Measurements from ENCODE around the gene TERC. TPM values are rescaled to one million over a fixed set of nuclear protein-coding genes. Genes with fewer than 3 reads are reported as not detected.

The TERC gene
- total RNA-seq, 2 donors from 2014 or later = 9.4 to 11.1 TPM

DNA sequence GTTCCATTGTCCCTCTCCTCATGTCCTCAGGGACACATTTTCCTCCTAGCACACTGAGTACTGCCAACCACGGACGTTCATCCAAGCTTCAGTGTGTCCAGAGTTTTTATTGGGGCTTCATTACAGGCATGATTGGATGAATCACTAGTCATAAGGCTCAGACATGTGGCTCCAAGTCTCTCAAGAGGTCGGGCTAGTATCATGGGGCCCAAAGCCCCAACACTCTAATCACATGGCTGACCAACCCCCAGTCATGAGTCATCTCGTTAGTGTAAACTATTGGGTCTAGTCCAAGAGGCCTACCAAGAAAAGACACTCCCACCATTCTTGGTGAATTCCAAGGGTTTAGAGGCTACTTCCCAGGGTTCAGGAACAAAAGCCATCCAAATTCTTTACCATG lies 4.4 kb downstream of the TERC start:
- H3K4me3 ChIP-seq (ENCODE audit: low read length) = no peak overlapping the region
- no peak overlapping the region for H3K9ac ChIP-seq (ENCODE audit: extremely low read depth, low read length, poor library complexity, severe bottlenecking)
- no peaks in the 10 kb centered on the region for H3K36me3 Mint-ChIP-seq (ENCODE audit: low read depth)
- TF ChIP-seq, protein P1, sequence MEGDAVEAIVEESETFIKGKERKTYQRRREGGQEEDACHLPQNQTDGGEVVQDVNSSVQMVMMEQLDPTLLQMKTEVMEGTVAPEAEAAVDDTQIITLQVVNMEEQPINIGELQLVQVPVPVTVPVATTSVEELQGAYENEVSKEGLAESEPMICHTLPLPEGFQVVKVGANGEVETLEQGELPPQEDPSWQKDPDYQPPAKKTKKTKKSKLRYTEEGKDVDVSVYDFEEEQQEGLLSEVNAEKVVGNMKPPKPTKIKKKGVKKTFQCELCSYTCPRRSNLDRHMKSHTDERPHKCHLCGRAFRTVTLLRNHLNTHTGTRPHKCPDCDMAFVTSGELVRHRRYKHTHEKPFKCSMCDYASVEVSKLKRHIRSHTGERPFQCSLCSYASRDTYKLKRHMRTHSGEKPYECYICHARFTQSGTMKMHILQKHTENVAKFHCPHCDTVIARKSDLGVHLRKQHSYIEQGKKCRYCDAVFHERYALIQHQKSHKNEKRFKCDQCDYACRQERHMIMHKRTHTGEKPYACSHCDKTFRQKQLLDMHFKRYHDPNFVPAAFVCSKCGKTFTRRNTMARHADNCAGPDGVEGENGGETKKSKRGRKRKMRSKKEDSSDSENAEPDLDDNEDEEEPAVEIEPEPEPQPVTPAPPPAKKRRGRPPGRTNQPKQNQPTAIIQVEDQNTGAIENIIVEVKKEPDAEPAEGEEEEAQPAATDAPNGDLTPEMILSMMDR (conservative IDR thresholded peaks at IDR 0.05) = no peak
- H3K9me3 Mint-ChIP-seq = peaks cover 12% of the 10 kb centered on the region
- H3K4me1 ChIP-seq (ENCODE audit: control insufficient read depth, insufficient read depth, low read length) = no peaks in the 10 kb centered on the region
- H3K27ac Mint-ChIP-seq = no peak overlapping the region
- no peaks in the 10 kb centered on the region for H3K36me3 ChIP-seq (ENCODE audit: control insufficient read depth, insufficient read depth, low read length)
- peaks cover 4% of the 10 kb centered on the region for H3K4me1 Mint-ChIP-seq
- H3K27me3 Mint-ChIP-seq (ENCODE audit: insufficient read depth) = no peaks in the 10 kb centered on the region
- no peak overlapping the region for H3K27ac ChIP-seq (ENCODE audit: low read depth, low read length)
- DNase-seq = no peak
- peaks cover 11% of the 10 kb centered on the region for H3K9me3 ChIP-seq (ENCODE audit: control insufficient read depth, low read length)
- H3K27me3 ChIP-seq (ENCODE audit: control insufficient read depth, insufficient read depth, low read length, poor library complexity, severe bottlenecking) = no peaks in the 10 kb centered on the region
- 91 to 96% methylated on average over 4 of the region's 4 CpGs for WGBS, 2 experiments (ENCODE audit: insufficient coverage in 1 of 2, insufficient read length in 1 of 2)
- H3K4me3 Mint-ChIP-seq = no peak overlapping the region

DNA sequence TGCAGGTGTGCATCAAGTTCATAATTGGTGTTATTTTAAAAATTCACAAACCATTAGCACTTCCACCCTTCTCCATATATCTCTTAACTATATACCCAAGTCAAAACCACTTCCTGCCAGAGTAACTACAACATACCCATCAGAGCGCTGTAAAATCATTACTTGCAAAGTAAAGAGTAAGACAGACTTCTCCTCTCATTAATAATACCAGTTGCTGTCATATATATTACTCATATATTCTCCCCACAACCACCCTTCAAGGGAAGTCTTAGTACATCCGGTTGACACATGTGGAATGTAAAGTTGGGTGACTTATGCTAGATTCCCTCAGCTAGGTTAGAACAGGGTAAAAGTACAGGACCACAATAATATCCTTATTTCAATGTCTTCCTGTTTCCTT lies 5.6 kb downstream of the TERC start:
- Histone ChIP-seq H3K4me1 (ENCODE audit: control insufficient read depth, insufficient read depth, low read length) (no peaks in the 10 kb centered on the region), H3K9me3 (ENCODE audit: control insufficient read depth, low read length) (peaks cover 11% of the 10 kb centered on the region), H3K4me3 (ENCODE audit: low read length) (no peak overlapping the region), H3K27ac (ENCODE audit: low read depth, low read length) (no peak overlapping the region), H3K27me3 (ENCODE audit: control insufficient read depth, insufficient read depth, low read length, poor library complexity, severe bottlenecking) (no peaks in the 10 kb centered on the region), H3K9ac (ENCODE audit: extremely low read depth, low read length, poor library complexity, severe bottlenecking) (no peak overlapping the region), H3K36me3 (ENCODE audit: control insufficient read depth, insufficient read depth, low read length) (no peaks in the 10 kb centered on the region)
- DNase-seq = no peak
- Mint-ChIP-seq H3K4me3 (no peak overlapping the region), H3K36me3 (ENCODE audit: low read depth) (no peaks in the 10 kb centered on the region), H3K4me1 (no peaks in the 10 kb centered on the region), H3K27ac (no peak overlapping the region), H3K9me3 (peaks cover 8% of the 10 kb centered on the region), H3K27me3 (ENCODE audit: insufficient read depth) (no peaks in the 10 kb centered on the region)
- WGBS, 2 experiments (ENCODE audit: insufficient coverage in 1 of 2, insufficient read length in 1 of 2) = 80% methylated on average over 2 of the region's 2 CpGs; no CpG with 5 or more reads in 1 of the 2 experiments
- TF ChIP-seq, protein P1 (conservative IDR thresholded peaks at IDR 0.05) = no peak

DNA sequence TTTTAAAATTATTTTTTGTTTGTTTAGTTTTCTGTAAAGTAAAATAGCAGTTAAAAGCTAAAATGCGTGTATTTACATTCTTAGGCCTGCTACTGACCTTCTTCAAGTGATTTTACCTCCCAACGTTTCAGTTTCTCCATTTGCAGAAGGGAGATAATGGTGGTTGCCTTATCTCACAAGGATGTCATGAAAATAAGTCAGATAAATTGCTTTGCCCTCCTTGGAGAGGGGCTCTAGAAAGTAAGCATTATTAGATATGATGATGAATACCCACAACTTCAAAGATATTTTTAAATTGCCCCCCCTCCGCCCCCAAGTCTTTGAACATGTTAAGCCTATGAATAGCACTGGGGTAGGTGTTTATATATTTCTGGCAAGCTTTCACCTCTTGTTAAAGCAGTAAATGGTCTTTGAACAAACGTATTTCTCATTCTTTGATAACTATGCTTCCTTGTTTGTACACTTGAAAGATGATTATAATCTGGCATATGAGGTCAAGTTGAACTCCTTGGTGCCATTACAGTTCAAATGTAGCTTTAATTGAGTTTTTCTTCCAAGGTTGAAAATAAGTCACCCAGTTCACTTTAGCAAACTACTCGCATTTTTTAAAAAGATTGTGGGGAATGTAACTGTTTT lies 6.4 kb downstream of the TERC start:
- H3K9me3 ChIP-seq (ENCODE audit: control insufficient read depth, low read length) = peaks cover 4% of the 10 kb centered on the region
- no peak overlapping the region for H3K4me3 ChIP-seq (ENCODE audit: low read length)
- Mint-ChIP-seq H3K27me3 (ENCODE audit: insufficient read depth) (no peaks in the 10 kb centered on the region), H3K27ac (no peak overlapping the region), H3K36me3 (ENCODE audit: low read depth) (no peaks in the 10 kb centered on the region), H3K9me3 (peaks cover 6% of the 10 kb centered on the region), H3K4me1 (no peaks in the 10 kb centered on the region), H3K4me3 (no peak overlapping the region)
- H3K27ac ChIP-seq (ENCODE audit: low read depth, low read length) = no peak overlapping the region
- H3K4me1 ChIP-seq (ENCODE audit: control insufficient read depth, insufficient read depth, low read length) = no peaks in the 10 kb centered on the region
- TF ChIP-seq, protein P1 (conservative IDR thresholded peaks at IDR 0.05) = no peak
- 75 to 91% methylated on average over 2 to 5 of the region's 5 CpGs for WGBS, 2 experiments (ENCODE audit: insufficient coverage in 1 of 2, insufficient read length in 1 of 2)
- no peak overlapping the region for H3K9ac ChIP-seq (ENCODE audit: extremely low read depth, low read length, poor library complexity, severe bottlenecking)
- H3K27me3 ChIP-seq (ENCODE audit: control insufficient read depth, insufficient read depth, low read length, poor library complexity, severe bottlenecking) = no peaks in the 10 kb centered on the region
- no peaks in the 10 kb centered on the region for H3K36me3 ChIP-seq (ENCODE audit: control insufficient read depth, insufficient read depth, low read length)
- no peak for DNase-seq

Data from endodermal cell (in vitro differentiated cells).